Measurements from ENCODE around the gene NAGPA.

Gene NAGPA

GRCh38 chr16:5062790-5063765 lies 29.3 kb upstream of the NAGPA start:
- Histone ChIP-seq H3K9ac (ENCODE audit: low read depth in 1 of 2, low read length in 2 of 2) (no peak overlapping the region), H3K27me3 (ENCODE audit: control insufficient read depth in 1 of 2, insufficient read depth in 2 of 2, low read length in 2 of 2) (no peaks in the 10 kb centered on the region), H3K4me3 (ENCODE audit: low read depth in 1 of 2, low read length in 2 of 2) (no peak overlapping the region), H3K36me3 (ENCODE audit: control insufficient read depth in 1 of 2, insufficient read depth in 2 of 2, low read length in 2 of 2) (no peaks in the 10 kb centered on the region), H3K4me1 (ENCODE audit: control insufficient read depth in 1 of 2, insufficient read depth in 2 of 2, low read length in 2 of 2) (peaks cover 10 to 15% of the 10 kb centered on the region in 2 donors), H3K27ac (ENCODE audit: low read depth, low read length) (no peak overlapping the region), H3K9me3 (ENCODE audit: control insufficient read depth in 1 of 2, low read length in 2 of 2) (no peaks in the 10 kb centered on the region)

- H3K9ac ChIP-seq (ENCODE audit: low read depth in 1 of 2, low read length in 2 of 2) = no peak overlapping the region
- H3K4me3 ChIP-seq (ENCODE audit: low read depth in 1 of 2, low read length in 2 of 2) = no peak overlapping the region
- no peaks in the 10 kb centered on the region for H3K27me3 ChIP-seq (ENCODE audit: control insufficient read depth in 1 of 2, insufficient read depth in 2 of 2, low read length in 2 of 2)
- H3K4me1 ChIP-seq (ENCODE audit: control insufficient read depth in 1 of 2, insufficient read depth in 2 of 2, low read length in 2 of 2) = peaks cover 10 to 15% of the 10 kb centered on the region in 2 donors
- H3K36me3 ChIP-seq (ENCODE audit: control insufficient read depth in 1 of 2, insufficient read depth in 2 of 2, low read length in 2 of 2) = no peaks in the 10 kb centered on the region
- no peaks in the 10 kb centered on the region for H3K9me3 ChIP-seq (ENCODE audit: control insufficient read depth in 1 of 2, low read length in 2 of 2)
- no peak overlapping the region for H3K27ac ChIP-seq (ENCODE audit: low read depth, low read length)
These were observed 28.3 kb upstream of the NAGPA start for GRCh38 chr16:5062051-5062450.

- no peaks in the 10 kb centered on the region for H3K36me3 ChIP-seq (ENCODE audit: control insufficient read depth in 1 of 2, insufficient read depth in 2 of 2, low read length in 2 of 2)
These were observed 26.4 kb upstream of the NAGPA start for GRCh38 chr16:5060073-5060641.

GRCh38 chr16:5059386-5060072 lies 25.8 kb upstream of the NAGPA start:
- H3K9ac ChIP-seq (ENCODE audit: low read depth in 1 of 2, low read length in 2 of 2) = no peak overlapping the region
- H3K36me3 ChIP-seq (ENCODE audit: control insufficient read depth in 1 of 2, insufficient read depth in 2 of 2, low read length in 2 of 2) = no peaks in the 10 kb centered on the region
- no peak overlapping the region for H3K27ac ChIP-seq (ENCODE audit: low read depth, low read length)
- H3K9me3 ChIP-seq (ENCODE audit: control insufficient read depth in 1 of 2, low read length in 2 of 2) = no peaks in the 10 kb centered on the region
- peaks cover 0 to under 1% of the 10 kb centered on the region in 2 donors for H3K4me1 ChIP-seq (ENCODE audit: control insufficient read depth in 1 of 2, insufficient read depth in 2 of 2, low read length in 2 of 2)
- H3K4me3 ChIP-seq (ENCODE audit: low read depth in 1 of 2, low read length in 2 of 2) = no peak overlapping the region
- H3K27me3 ChIP-seq (ENCODE audit: control insufficient read depth in 1 of 2, insufficient read depth in 2 of 2, low read length in 2 of 2) = no peaks in the 10 kb centered on the region

More at GRCh38 chr16:5060073-5060641, 26.4 kb upstream of the NAGPA start:
- Histone ChIP-seq H3K9ac (ENCODE audit: low read depth in 1 of 2, low read length in 2 of 2) (no peak overlapping the region), H3K27ac (ENCODE audit: low read depth, low read length) (no peak overlapping the region), H3K9me3 (ENCODE audit: control insufficient read depth in 1 of 2, low read length in 2 of 2) (no peaks in the 10 kb centered on the region), H3K4me3 (ENCODE audit: low read depth in 1 of 2, low read length in 2 of 2) (no peak overlapping the region), H3K4me1 (ENCODE audit: control insufficient read depth in 1 of 2, insufficient read depth in 2 of 2, low read length in 2 of 2) (peaks cover 5 to 7% of the 10 kb centered on the region in 2 donors), H3K27me3 (ENCODE audit: control insufficient read depth in 1 of 2, insufficient read depth in 2 of 2, low read length in 2 of 2) (no peaks in the 10 kb centered on the region)

GRCh38 chr16:5058476-5058875 lies 24.7 kb upstream of the NAGPA start:
- Histone ChIP-seq H3K4me3 (ENCODE audit: low read depth in 1 of 2, low read length in 2 of 2) (no peak overlapping the region), H3K27ac (ENCODE audit: low read depth, low read length) (no peak overlapping the region), H3K4me1 (ENCODE audit: control insufficient read depth in 1 of 2, insufficient read depth in 2 of 2, low read length in 2 of 2) (no peaks in the 10 kb centered on the region), H3K36me3 (ENCODE audit: control insufficient read depth in 1 of 2, insufficient read depth in 2 of 2, low read length in 2 of 2) (no peaks in the 10 kb centered on the region), H3K9me3 (ENCODE audit: control insufficient read depth in 1 of 2, low read length in 2 of 2) (no peaks in the 10 kb centered on the region), H3K27me3 (ENCODE audit: control insufficient read depth in 1 of 2, insufficient read depth in 2 of 2, low read length in 2 of 2) (no peaks in the 10 kb centered on the region), H3K9ac (ENCODE audit: low read depth in 1 of 2, low read length in 2 of 2) (no peak overlapping the region)

GRCh38 chr16:5056352-5056751 lies 22.6 kb upstream of the NAGPA start:
- H3K4me1 ChIP-seq (ENCODE audit: control insufficient read depth in 1 of 2, insufficient read depth in 2 of 2, low read length in 2 of 2) = no peaks in the 10 kb centered on the region
- H3K9me3 ChIP-seq (ENCODE audit: control insufficient read depth in 1 of 2, low read length in 2 of 2) = no peaks in the 10 kb centered on the region
- no peaks in the 10 kb centered on the region for H3K36me3 ChIP-seq (ENCODE audit: control insufficient read depth in 1 of 2, insufficient read depth in 2 of 2, low read length in 2 of 2)
- H3K27ac ChIP-seq (ENCODE audit: low read depth, low read length) = no peak overlapping the region
- H3K27me3 ChIP-seq (ENCODE audit: control insufficient read depth in 1 of 2, insufficient read depth in 2 of 2, low read length in 2 of 2) = no peaks in the 10 kb centered on the region
- no peak overlapping the region for H3K9ac ChIP-seq (ENCODE audit: low read depth in 1 of 2, low read length in 2 of 2)
- H3K4me3 ChIP-seq (ENCODE audit: low read depth in 1 of 2, low read length in 2 of 2) = no peak overlapping the region

GRCh38 chr16:5054876-5055865 lies 21.4 kb upstream of the NAGPA start:
- no peak overlapping the region for H3K9ac ChIP-seq (ENCODE audit: low read depth in 1 of 2, low read length in 2 of 2)
- no peaks in the 10 kb centered on the region for H3K9me3 ChIP-seq (ENCODE audit: control insufficient read depth in 1 of 2, low read length in 2 of 2)
- H3K36me3 ChIP-seq (ENCODE audit: control insufficient read depth in 1 of 2, insufficient read depth in 2 of 2, low read length in 2 of 2) = no peaks in the 10 kb centered on the region
- H3K27me3 ChIP-seq (ENCODE audit: control insufficient read depth in 1 of 2, insufficient read depth in 2 of 2, low read length in 2 of 2) = no peaks in the 10 kb centered on the region
- H3K4me3 ChIP-seq (ENCODE audit: low read depth in 1 of 2, low read length in 2 of 2) = no peak overlapping the region
- H3K4me1 ChIP-seq (ENCODE audit: control insufficient read depth in 1 of 2, insufficient read depth in 2 of 2, low read length in 2 of 2) = no peaks in the 10 kb centered on the region
- H3K27ac ChIP-seq (ENCODE audit: low read depth, low read length) = no peak overlapping the region

- no peaks in the 10 kb centered on the region for H3K4me1 ChIP-seq (ENCODE audit: control insufficient read depth in 1 of 2, insufficient read depth in 2 of 2, low read length in 2 of 2)
- no peaks in the 10 kb centered on the region for H3K36me3 ChIP-seq (ENCODE audit: control insufficient read depth in 1 of 2, insufficient read depth in 2 of 2, low read length in 2 of 2)
- no peak overlapping the region for H3K9ac ChIP-seq (ENCODE audit: low read depth in 1 of 2, low read length in 2 of 2)
- H3K27me3 ChIP-seq (ENCODE audit: control insufficient read depth in 1 of 2, insufficient read depth in 2 of 2, low read length in 2 of 2) = no peaks in the 10 kb centered on the region
- no peak overlapping the region for H3K4me3 ChIP-seq (ENCODE audit: low read depth in 1 of 2, low read length in 2 of 2)
- H3K27ac ChIP-seq (ENCODE audit: low read depth, low read length) = no peak overlapping the region
- no peaks in the 10 kb centered on the region for H3K9me3 ChIP-seq (ENCODE audit: control insufficient read depth in 1 of 2, low read length in 2 of 2)
These were observed 13.2 kb upstream of the NAGPA start for GRCh38 chr16:5046914-5047313.

- no peak overlapping the region for H3K27ac ChIP-seq (ENCODE audit: low read depth, low read length)
- no peak overlapping the region for H3K9ac ChIP-seq (ENCODE audit: low read depth in 1 of 2, low read length in 2 of 2)
- no peaks in the 10 kb centered on the region for H3K36me3 ChIP-seq (ENCODE audit: control insufficient read depth in 1 of 2, insufficient read depth in 2 of 2, low read length in 2 of 2)
- H3K9me3 ChIP-seq (ENCODE audit: control insufficient read depth in 1 of 2, low read length in 2 of 2) = no peaks in the 10 kb centered on the region
- H3K27me3 ChIP-seq (ENCODE audit: control insufficient read depth in 1 of 2, insufficient read depth in 2 of 2, low read length in 2 of 2) = peaks cover 0 to 3% of the 10 kb centered on the region in 2 donors
- no peak overlapping the region for H3K4me3 ChIP-seq (ENCODE audit: low read depth in 1 of 2, low read length in 2 of 2)
- no peaks in the 10 kb centered on the region for H3K4me1 ChIP-seq (ENCODE audit: control insufficient read depth in 1 of 2, insufficient read depth in 2 of 2, low read length in 2 of 2)
These were observed 11.9 kb upstream of the NAGPA start for GRCh38 chr16:5045499-5046115.

All from duodenal mucosa (tissue), 2 donors.